ENCODE results near the gene LRMDA.

Gene LRMDA

GRCh38 chr10:75887369-75887768 lies 455.9 kb downstream of the LRMDA start:
- TF ChIP-seq ZNF274 (IDR thresholded peaks at IDR 0.05; ENCODE audit: low read depth, low read length), result no peak
- H3K4me3 ChIP-seq (ENCODE audit: low read length), result no peak overlapping the region

DNA sequence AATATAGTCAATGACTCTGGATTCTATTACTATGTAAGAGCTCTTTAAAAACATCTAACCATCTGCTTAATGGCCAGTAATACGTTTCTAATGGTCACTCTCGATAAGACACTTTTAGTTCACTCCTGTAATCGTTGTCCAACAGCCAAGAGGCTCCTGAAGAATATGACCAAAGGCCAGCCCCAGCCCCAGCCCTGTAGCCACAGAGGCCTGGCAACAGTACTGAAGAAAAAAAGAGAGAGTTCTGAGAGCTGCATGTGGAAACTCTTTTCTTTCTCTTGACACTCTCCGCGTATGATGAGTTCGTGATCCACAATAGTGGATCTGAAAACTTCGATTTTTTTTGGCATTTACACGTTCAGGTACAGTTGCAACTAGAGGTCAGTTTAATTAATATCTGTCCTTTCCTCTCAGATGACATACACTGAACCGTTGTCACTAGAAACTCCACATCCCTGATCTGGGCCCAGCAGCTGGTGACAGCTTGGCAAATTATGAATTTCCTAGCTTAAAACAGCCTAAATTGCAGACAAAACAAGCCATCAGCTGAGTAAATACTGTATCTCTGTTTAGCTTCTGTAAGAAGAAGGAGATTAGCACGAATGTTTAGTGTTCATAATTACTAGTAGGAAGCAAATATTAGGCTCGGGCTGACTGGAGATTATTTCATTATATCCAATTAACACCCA lies 456.7 kb downstream of the LRMDA start:
- no peak overlapping the region for H3K4me3 ChIP-seq (ENCODE audit: low read length)
- TF ChIP-seq ZNF274 (IDR thresholded peaks at IDR 0.05; ENCODE audit: low read depth, low read length), result no peak

- H3K4me3 ChIP-seq (ENCODE audit: low read length), result no peak overlapping the region
- TF ChIP-seq ZNF274 (IDR thresholded peaks at IDR 0.05; ENCODE audit: low read depth, low read length), result no peak
Measured at GRCh38 chr10:75889051-75889450, 457.6 kb downstream of the LRMDA start.

GRCh38 chr10:75894761-75895160 lies 463.3 kb downstream of the LRMDA start:
- no peak for TF ChIP-seq ZNF274 (IDR thresholded peaks at IDR 0.05; ENCODE audit: low read depth, low read length)
- no peak overlapping the region for H3K4me3 ChIP-seq (ENCODE audit: low read length)

- no peak overlapping the region for H3K4me3 ChIP-seq (ENCODE audit: low read length)
- no peak for TF ChIP-seq ZNF274 (IDR thresholded peaks at IDR 0.05; ENCODE audit: low read depth, low read length)
Measured at GRCh38 chr10:75895259-75895658, 463.8 kb downstream of the LRMDA start.

GRCh38 chr10:75899816-75900390 lies 468.5 kb downstream of the LRMDA start:
- no peak for TF ChIP-seq ZNF274 (IDR thresholded peaks at IDR 0.05; ENCODE audit: low read depth, low read length)
- H3K4me3 ChIP-seq (ENCODE audit: low read length), result no peak overlapping the region

DNA sequence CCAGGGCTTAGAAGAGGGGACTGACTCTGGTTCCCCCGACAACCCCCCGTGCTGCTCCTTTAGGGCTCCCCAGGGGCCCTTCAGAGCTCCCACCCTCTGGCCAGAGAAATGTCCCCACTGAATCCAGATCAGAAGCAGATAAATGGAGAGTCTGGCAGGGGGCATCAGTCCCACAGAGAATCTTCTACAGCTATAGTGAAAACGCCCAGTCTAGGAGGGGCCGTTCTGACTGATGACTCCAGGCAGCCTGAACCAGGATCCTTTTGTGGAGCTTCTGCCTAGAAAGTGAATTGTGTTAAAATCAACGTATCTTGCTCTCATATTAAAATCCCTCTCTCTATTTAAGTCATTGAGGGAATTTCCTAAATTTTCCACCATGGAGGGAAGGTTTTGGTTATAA lies 471.4 kb downstream of the LRMDA start:
- H3K4me3 ChIP-seq (ENCODE audit: low read length), result no peak overlapping the region
- TF ChIP-seq ZNF274 (IDR thresholded peaks at IDR 0.05; ENCODE audit: low read depth, low read length), result no peak

DNA sequence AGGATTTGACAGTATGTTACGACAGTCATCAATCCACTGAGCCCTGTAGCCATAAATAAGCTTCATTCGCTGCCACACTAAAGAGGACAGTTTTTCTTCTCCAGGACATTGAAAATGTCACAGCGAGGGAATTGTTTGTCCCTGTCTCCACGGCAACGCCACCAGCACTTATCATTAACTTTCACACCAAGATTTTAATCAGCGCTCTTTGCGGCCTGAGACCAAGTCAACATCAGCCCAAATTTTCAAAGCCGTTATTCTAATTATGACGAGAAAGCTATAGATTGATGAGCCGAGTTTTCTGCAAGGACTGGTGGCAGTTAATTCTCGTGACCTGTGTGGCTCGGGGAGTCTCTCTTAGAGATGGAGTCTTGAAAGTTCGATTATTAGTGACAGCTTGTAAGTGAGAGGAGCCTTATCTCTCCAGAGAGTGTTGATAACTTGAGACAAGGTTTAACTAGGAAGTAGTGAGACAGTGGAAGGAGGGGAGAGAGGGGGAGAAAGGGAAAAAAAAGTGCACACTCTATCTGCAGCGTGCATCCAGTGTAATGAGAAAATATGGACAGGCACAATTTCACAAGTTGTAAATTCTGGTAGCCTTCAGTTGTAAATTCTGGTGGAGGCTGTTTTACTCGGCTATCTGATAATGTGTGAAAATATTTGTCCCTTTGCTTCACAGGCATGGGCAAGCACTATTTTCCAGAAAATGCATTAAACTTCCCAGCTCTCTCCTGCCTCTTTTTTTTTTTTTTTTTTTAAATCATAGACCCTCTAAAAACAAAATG lies 473.3 kb downstream of the LRMDA start:
- no peak for TF ChIP-seq ZNF274 (IDR thresholded peaks at IDR 0.05; ENCODE audit: low read depth, low read length)
- H3K4me3 ChIP-seq (ENCODE audit: low read length), result no peak overlapping the region

GRCh38 chr10:75905490-75905889 lies 474.1 kb downstream of the LRMDA start:
- no peak for TF ChIP-seq ZNF274 (IDR thresholded peaks at IDR 0.05; ENCODE audit: low read depth, low read length)
- no peak overlapping the region for H3K4me3 ChIP-seq (ENCODE audit: low read length)

DNA sequence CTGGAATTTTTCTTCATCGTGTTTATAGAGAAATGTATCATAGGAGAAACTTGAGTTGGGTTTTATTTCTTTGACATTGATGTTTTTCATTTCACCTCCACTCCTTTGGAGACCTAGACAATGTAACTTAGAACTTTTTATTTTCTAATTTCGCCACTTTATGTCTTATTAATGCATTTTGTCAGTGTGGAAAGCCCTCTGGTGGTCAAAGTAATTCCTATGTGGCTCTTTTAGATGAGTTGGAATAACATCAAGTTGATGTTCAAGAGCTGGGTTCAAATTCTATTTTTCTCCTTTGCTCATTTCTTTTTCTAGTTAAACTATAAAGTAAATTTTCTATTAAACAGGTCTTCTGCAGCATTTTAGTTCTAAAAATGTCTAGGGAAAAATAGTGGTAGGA lies 478.6 kb downstream of the LRMDA start:
- no peak for TF ChIP-seq ZNF274 (IDR thresholded peaks at IDR 0.05; ENCODE audit: low read depth, low read length)
- H3K4me3 ChIP-seq (ENCODE audit: low read length), result no peak overlapping the region

- H3K4me3 ChIP-seq (ENCODE audit: low read length), result no peak overlapping the region
- TF ChIP-seq ZNF274 (IDR thresholded peaks at IDR 0.05; ENCODE audit: low read depth, low read length), result no peak
Measured at GRCh38 chr10:75911426-75911825, 480.0 kb downstream of the LRMDA start.

- TF ChIP-seq ZNF274 (IDR thresholded peaks at IDR 0.05; ENCODE audit: low read depth, low read length), result no peak
- H3K4me3 ChIP-seq (ENCODE audit: low read length), result no peak overlapping the region
Measured at GRCh38 chr10:75916906-75917305, 485.5 kb downstream of the LRMDA start.

DNA sequence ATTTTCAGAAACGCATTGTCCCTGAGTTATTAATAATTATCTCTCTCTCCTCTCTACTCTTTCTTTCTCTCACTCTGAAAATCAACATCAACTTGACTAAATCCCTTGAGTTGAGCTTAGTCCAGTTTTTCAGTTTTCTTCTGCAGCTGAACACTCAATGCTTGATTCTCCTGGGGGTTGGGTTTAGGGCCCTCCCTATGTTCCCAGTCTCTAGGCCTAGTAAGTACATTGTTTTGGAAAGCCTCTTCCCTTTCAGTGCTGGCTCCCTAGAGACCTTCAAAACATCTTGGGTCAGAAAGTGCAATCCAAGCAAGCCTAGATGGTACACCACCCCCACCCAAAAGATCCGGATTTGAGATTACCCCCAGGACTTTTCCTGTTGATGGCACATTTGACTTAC lies 488.5 kb downstream of the LRMDA start:
- no peak overlapping the region for H3K4me3 ChIP-seq (ENCODE audit: low read length)
- no peak for TF ChIP-seq ZNF274 (IDR thresholded peaks at IDR 0.05; ENCODE audit: low read depth, low read length)

DNA sequence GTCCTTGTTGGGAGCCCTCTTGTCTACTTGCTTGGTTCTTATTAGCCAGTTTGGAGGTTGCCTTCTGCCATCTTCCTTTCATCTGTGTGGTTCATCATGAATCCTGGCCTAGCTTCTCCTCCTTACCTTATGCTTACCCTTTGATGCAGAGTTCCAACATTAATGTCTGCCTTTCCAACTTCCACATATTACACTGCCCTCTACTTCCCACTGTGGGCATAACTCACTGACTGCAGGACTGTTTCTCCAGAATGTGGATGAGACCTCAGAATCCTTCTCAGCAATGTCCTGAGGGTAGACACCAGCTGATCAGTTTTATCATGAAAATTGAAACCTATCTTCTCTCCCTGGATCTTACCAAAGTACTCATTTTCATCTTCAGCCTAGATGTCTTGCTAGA lies 491.0 kb downstream of the LRMDA start:
- no peak for TF ChIP-seq ZNF274 (IDR thresholded peaks at IDR 0.05; ENCODE audit: low read depth, low read length)
- no peak overlapping the region for H3K4me3 ChIP-seq (ENCODE audit: low read length)

- no peak overlapping the region for H3K4me3 ChIP-seq (ENCODE audit: low read length)
- no peak for TF ChIP-seq ZNF274 (IDR thresholded peaks at IDR 0.05; ENCODE audit: low read depth, low read length)
Measured at GRCh38 chr10:75924309-75924902, 493.0 kb downstream of the LRMDA start.

Measured in GM08714 (cell line).